Measurements from ENCODE around the gene BAIAP2. TPM values are rescaled to one million over a fixed set of nuclear protein-coding genes. Genes with fewer than 3 reads are reported as not detected.

The BAIAP2 gene
- total and polyA plus RNA-seq, 2 donors (not counting 1 experiment from before 2014, with no cell fraction given): 1.3 to 12.0 TPM

DNA sequence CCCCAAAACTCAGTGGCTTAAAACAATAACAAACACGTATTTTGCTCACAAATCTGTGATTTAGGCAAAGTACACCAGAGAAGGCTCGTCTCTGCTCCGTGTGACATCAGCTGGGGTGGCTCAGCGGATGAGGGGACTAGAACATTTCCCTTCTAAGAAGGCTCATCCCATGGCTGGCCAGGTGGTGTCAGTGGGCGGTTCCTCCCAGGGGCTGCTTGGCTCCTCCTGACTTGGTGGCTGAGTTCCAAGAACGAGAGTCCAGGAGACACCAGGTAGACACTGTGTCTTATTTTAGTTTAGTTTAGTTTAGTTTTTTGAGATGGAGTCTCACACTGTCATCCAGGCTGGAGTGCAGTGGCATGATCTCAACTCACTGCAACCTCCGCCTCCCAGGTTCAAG, 48.9 kb upstream of the BAIAP2 start:
- intact Hi-C loops (cut with micrococcal nuclease): loop anchor here (5.0 to 10.0 kb wide), 2 partner anchors 36 to 251 kb away; no protein-coding TSS in a partner anchor
- H3K79me2 ChIP-seq (ENCODE audit: control insufficient read depth, insufficient read depth, low read length): peaks cover 5% of the 10 kb centered on the region
- H3K9me3 ChIP-seq (ENCODE audit: control extremely low read depth in 1 of 3, control insufficient read depth in 2 of 3, insufficient read depth in 1 of 3, low read length in 2 of 3): no peaks in the 10 kb centered on the region
- no peak for DNase-seq
- H3K4me3 ChIP-seq (ENCODE audit: control extremely low read depth in 1 of 5, extremely low read depth in 1 of 5, insufficient read depth in 1 of 5, low read depth in 2 of 5, low read length in 4 of 5): no peak overlapping the region
- POLR2A ChIA-PET: no interaction called here
- no peaks in the 10 kb centered on the region for H3K36me3 ChIP-seq (replicated peaks in 1 of 2; ENCODE audit: control extremely low read depth in 1 of 2, control insufficient read depth in 1 of 2, extremely low read depth in 1 of 2, insufficient read depth in 2 of 2, low read length in 1 of 2)
- H3K4me1 ChIP-seq (ENCODE audit: control insufficient read depth in 2 of 2, insufficient read depth in 2 of 2, low read length in 2 of 2): peaks cover 25 to 45% of the 10 kb centered on the region in 2 donors
- CTCF ChIA-PET: interaction anchor here (0.7 to 1.3 kb wide), 5 partner anchors 14 to 1384 kb away, joined by 3 to 6 read pairs (median 4); no protein-coding TSS in a partner anchor
- no peak overlapping the region for H3K9ac ChIP-seq (ENCODE audit: low read length)
- H2AFZ ChIP-seq (ENCODE audit: insufficient read depth, low read depth, low read length, poor library complexity, severe bottlenecking): no peak overlapping the region
- H3K27me3 ChIP-seq (replicated peaks in 1 of 4; ENCODE audit: control extremely low read depth in 1 of 4, control insufficient read depth in 3 of 4, insufficient read depth in 4 of 4, low read length in 3 of 4): no peaks in the 10 kb centered on the region
- Mint-ChIP-seq H3K27ac (no peak overlapping the region), H3K27me3 (no peaks in the 10 kb centered on the region), H3K9me3 (ENCODE audit: insufficient read depth) (no peaks in the 10 kb centered on the region), H3K4me3 (no peak overlapping the region), H3K4me1 (peaks cover 33% of the 10 kb centered on the region)
- H4K20me1 ChIP-seq (ENCODE audit: control insufficient read depth, insufficient read depth, low read length, poor library complexity, severe bottlenecking): no peaks in the 10 kb centered on the region
- TF ChIP-seq EZH2 (IDR thresholded peaks at IDR 0.05; ENCODE audit: borderline replicate concordance, insufficient read depth, low read depth, low read length, poor library complexity, severe bottlenecking): no peak
- TF ChIP-seq, protein P1, sequence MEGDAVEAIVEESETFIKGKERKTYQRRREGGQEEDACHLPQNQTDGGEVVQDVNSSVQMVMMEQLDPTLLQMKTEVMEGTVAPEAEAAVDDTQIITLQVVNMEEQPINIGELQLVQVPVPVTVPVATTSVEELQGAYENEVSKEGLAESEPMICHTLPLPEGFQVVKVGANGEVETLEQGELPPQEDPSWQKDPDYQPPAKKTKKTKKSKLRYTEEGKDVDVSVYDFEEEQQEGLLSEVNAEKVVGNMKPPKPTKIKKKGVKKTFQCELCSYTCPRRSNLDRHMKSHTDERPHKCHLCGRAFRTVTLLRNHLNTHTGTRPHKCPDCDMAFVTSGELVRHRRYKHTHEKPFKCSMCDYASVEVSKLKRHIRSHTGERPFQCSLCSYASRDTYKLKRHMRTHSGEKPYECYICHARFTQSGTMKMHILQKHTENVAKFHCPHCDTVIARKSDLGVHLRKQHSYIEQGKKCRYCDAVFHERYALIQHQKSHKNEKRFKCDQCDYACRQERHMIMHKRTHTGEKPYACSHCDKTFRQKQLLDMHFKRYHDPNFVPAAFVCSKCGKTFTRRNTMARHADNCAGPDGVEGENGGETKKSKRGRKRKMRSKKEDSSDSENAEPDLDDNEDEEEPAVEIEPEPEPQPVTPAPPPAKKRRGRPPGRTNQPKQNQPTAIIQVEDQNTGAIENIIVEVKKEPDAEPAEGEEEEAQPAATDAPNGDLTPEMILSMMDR (IDR thresholded peaks at IDR 0.05): no peak
- H3K4me2 ChIP-seq (replicated peaks; ENCODE audit: low read depth, low read length, poor library complexity, severe bottlenecking): no peak overlapping the region
- 97% methylated on average over 4 of the region's 7 CpGs for WGBS (ENCODE audit: insufficient coverage)
- ATAC-seq (ENCODE audit: low read depth): no peak
- H3K27ac ChIP-seq (ENCODE audit: low read length in 2 of 2): no peak overlapping the region

DNA sequence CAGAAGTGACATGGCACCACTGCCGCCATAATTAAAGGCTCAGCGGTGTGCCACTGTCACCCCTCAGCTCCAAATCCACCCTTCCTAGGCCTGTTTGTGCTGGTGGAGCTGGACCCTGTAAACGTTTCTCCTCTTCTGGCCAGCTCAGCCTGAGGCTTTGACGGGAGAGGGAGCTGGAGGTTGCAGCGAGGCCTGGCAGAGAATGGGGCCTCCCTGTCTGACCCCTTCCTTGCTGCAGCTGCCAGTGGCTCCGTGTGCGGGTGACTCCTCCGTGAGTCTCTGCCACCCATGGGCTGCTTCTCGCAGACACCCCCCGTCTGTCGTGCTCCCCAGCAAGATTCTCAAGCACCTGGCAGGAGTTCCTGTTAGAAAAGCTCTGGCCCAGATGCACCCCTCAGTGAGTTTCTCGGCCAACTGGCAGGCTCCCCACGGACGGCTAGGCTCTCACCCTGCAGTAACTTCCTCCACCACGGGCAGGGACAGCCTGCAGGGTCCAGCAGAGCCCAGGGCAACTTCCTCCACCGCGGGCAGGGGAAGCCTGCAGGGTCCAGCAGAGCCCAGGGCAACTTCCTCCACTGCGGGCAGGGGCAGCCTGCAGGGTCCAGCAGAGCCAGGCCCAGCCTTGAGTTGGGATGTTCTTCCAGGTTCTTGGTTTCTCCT, 48.0 kb upstream of the BAIAP2 start:
- WGBS (ENCODE audit: insufficient coverage): 6% methylated on average over 16 of the region's 18 CpGs
- CTCF ChIA-PET: interaction anchor here (0.8 to 1.3 kb wide), 4 partner anchors 17 to 412 kb away, joined by 3 to 6 read pairs (median 4); no protein-coding TSS in a partner anchor
- Histone ChIP-seq H4K20me1 (ENCODE audit: control insufficient read depth, insufficient read depth, low read length, poor library complexity, severe bottlenecking) (no peaks in the 10 kb centered on the region), H3K79me2 (ENCODE audit: control insufficient read depth, insufficient read depth, low read length) (peaks cover 5% of the 10 kb centered on the region), H3K9me3 (ENCODE audit: control extremely low read depth in 1 of 3, control insufficient read depth in 2 of 3, insufficient read depth in 1 of 3, low read length in 2 of 3) (no peaks in the 10 kb centered on the region), H3K4me1 (ENCODE audit: control insufficient read depth in 2 of 2, insufficient read depth in 2 of 2, low read length in 2 of 2) (peaks cover 24 to 47% of the 10 kb centered on the region in 2 donors), H3K36me3 (replicated peaks in 1 of 2; ENCODE audit: control extremely low read depth in 1 of 2, control insufficient read depth in 1 of 2, extremely low read depth in 1 of 2, insufficient read depth in 2 of 2, low read length in 1 of 2) (no peaks in the 10 kb centered on the region), H3K4me3 (ENCODE audit: control extremely low read depth in 1 of 5, extremely low read depth in 1 of 5, insufficient read depth in 1 of 5, low read depth in 2 of 5, low read length in 4 of 5) (no peak overlapping the region), H2AFZ (ENCODE audit: insufficient read depth, low read depth, low read length, poor library complexity, severe bottlenecking) (peak overlapping the region; percentile 50), H3K9ac (ENCODE audit: low read length) (no peak overlapping the region), H3K4me2 (replicated peaks; ENCODE audit: low read depth, low read length, poor library complexity, severe bottlenecking) (peak overlapping the region; percentile 66), H3K27me3 (replicated peaks in 1 of 4; ENCODE audit: control extremely low read depth in 1 of 4, control insufficient read depth in 3 of 4, insufficient read depth in 4 of 4, low read length in 3 of 4) (no peaks in the 10 kb centered on the region), H3K27ac (ENCODE audit: low read length in 2 of 2) (peak overlapping the region in 1 of 2 donors; percentile 59)
- Mint-ChIP-seq H3K27ac (peak overlapping the region; percentile 72), H3K9me3 (ENCODE audit: insufficient read depth) (no peaks in the 10 kb centered on the region), H3K4me1 (peaks cover 33% of the 10 kb centered on the region), H3K4me3 (peak overlapping the region; percentile 32), H3K27me3 (no peaks in the 10 kb centered on the region)
- intact Hi-C loops (cut with micrococcal nuclease): loop anchor here (5.0 to 10.0 kb wide), 2 partner anchors 35 to 252 kb away; no protein-coding TSS in a partner anchor
- TF ChIP-seq, protein P1 (IDR thresholded peaks at IDR 0.05): no peak
- TF ChIP-seq EZH2 (IDR thresholded peaks at IDR 0.05; ENCODE audit: borderline replicate concordance, insufficient read depth, low read depth, low read length, poor library complexity, severe bottlenecking): no peak
- POLR2A ChIA-PET: no interaction called here
- peak; percentile 41 for DNase-seq
- ATAC-seq (ENCODE audit: low read depth): peak; percentile 16
